CD4-positive, alpha-beta T cell treated with Interferon gamma for 1 hour (primary cell): Measurements from ENCODE around the gene PDE10A.

Source experiments
- DNase-seq: peaks from one replicate; pipeline ENCODE4 v3.0.0-alpha.2; 2020

Gene PDE10A

GRCh38 chr6:165458134-165458533 lies 204.9 kb downstream of the PDE10A start:
- no peak for DNase-seq

- no peak for DNase-seq
Measured at GRCh38 chr6:165456286-165456685, 206.8 kb downstream of the PDE10A start.

- DNase-seq, result no peak
Measured at GRCh38 chr6:165455488-165455887, 207.6 kb downstream of the PDE10A start.

GRCh38 chr6:165453395-165453794 lies 209.6 kb downstream of the PDE10A start:
- DNase-seq, result no peak

GRCh38 chr6:165451838-165452237 lies 211.2 kb downstream of the PDE10A start:
- DNase-seq, result no peak

GRCh38 chr6:165448210-165448609 lies 214.8 kb downstream of the PDE10A start:
- no peak for DNase-seq

GRCh38 chr6:165447141-165447540 lies 215.9 kb downstream of the PDE10A start:
- no peak for DNase-seq

GRCh38 chr6:165446331-165446730 lies 216.7 kb downstream of the PDE10A start:
- DNase-seq, result no peak

GRCh38 chr6:165443462-165443861 lies 219.6 kb downstream of the PDE10A start:
- no peak for DNase-seq

GRCh38 chr6:165441181-165441580 lies 221.9 kb downstream of the PDE10A start:
- no peak for DNase-seq

GRCh38 chr6:165439928-165440554 lies 223.0 kb downstream of the PDE10A start:
- no peak for DNase-seq

GRCh38 chr6:165426892-165427291 lies 236.1 kb downstream of the PDE10A start:
- DNase-seq, result no peak

- no peak for DNase-seq
Measured at GRCh38 chr6:165422192-165422591, 240.8 kb downstream of the PDE10A start.

GRCh38 chr6:165417278-165417865 lies 245.7 kb downstream of the PDE10A start:
- no peak for DNase-seq

- no peak for DNase-seq
Measured at GRCh38 chr6:165404697-165405096, 258.3 kb downstream of the PDE10A start.

- no peak for DNase-seq
Measured at GRCh38 chr6:165404296-165404695, 258.7 kb downstream of the PDE10A start.

- no peak for DNase-seq
Measured at GRCh38 chr6:165403006-165403595, 259.9 kb downstream of the PDE10A start.

GRCh38 chr6:165401092-165401491 lies 261.9 kb downstream of the PDE10A start:
- DNase-seq, result no peak

- no peak for DNase-seq
Measured at GRCh38 chr6:165390475-165390874, 272.6 kb downstream of the PDE10A start.

- no peak for DNase-seq
Measured at GRCh38 chr6:165389534-165389933, 273.5 kb downstream of the PDE10A start.

GRCh38 chr6:165383323-165383722 lies 279.7 kb downstream of the PDE10A start:
- DNase-seq, result no peak

- DNase-seq, result no peak
Measured at GRCh38 chr6:165376100-165376499, 286.9 kb downstream of the PDE10A start.

GRCh38 chr6:165365371-165365770 lies 297.7 kb downstream of the PDE10A start:
- no peak for DNase-seq

- DNase-seq, result no peak
Measured at GRCh38 chr6:165345700-165346099, 317.3 kb downstream of the PDE10A start.

GRCh38 chr6:165340532-165340931 lies 322.5 kb downstream of the PDE10A start:
- no peak for DNase-seq
